A549 (cell line): ENCODE data around the gene SDHB. TPM values are rescaled to one million over a fixed set of nuclear protein-coding genes. Genes with fewer than 3 reads are reported as not detected.

Experiments
- ATAC-seq, 2 experiments: fragments of 200-7000 bp in 1 of 2; fragments of >200 bp in 1 of 2; cut with Nextera tagmentation in 1 of 2; cut with Tn5 transposase in 1 of 2; 3 replicates each; pipeline versions ENCODE4 v1.8.0 to v1.9.1; 2018 to 2020; ENCODE audit warnings: mild to moderate bottlenecking in 1 of 2, moderate library complexity in 1 of 2
- CTCF ChIA-PET: fragments of 300-600 bp; sonication (Branson Sonifier 250); formaldehyde crosslinking; extraction: SDS; loops from one replicate; lab custom pipeline; 2021; ENCODE audit warnings: antibody characterized with exemption, inconsistent platforms; lab: Yijun Ruan, JAX
- POLR2A ChIA-PET: fragments of 350-600 bp; formaldehyde crosslinking; extraction: SDS; loops from one replicate; lab custom pipeline; 2021; ENCODE audit warnings: antibody characterized with exemption, inconsistent platforms; lab: Yijun Ruan, JAX
- DNase-seq, 2 experiments: peaks; one replicate each; pipeline versions ENCODE4 v3.0.0 to v3.0.0-alpha.2; 2011 to 2016; ENCODE audit warnings: low read depth in 1 of 2, low spot score in 1 of 2
- FAIRE-seq: peaks from 2 replicates; lab custom pipeline; 2011; peaks lifted over from hg19 to GRCh38; lab: Jason Lieb, UNC
- H3K27ac ChIP-seq, 2 experiments: fragments of >200 bp; sonication (Bioruptor Twin); formaldehyde crosslinking; 3 replicates each; pipeline ENCODE4 v1.5.1; 2016 to 2017
- H3K4me1 ChIP-seq: fragments of >200 bp; sonication (Bioruptor Twin); formaldehyde crosslinking; 3 replicates; pipeline ENCODE4 v1.6.1; 2016
- H3K4me2 ChIP-seq: fragments of >200 bp; sonication (Bioruptor Twin); formaldehyde crosslinking; 3 replicates; pipeline ENCODE4 v1.6.1; 2016
- H3K4me3 ChIP-seq: fragments of >200 bp; sonication (Bioruptor Twin); formaldehyde crosslinking; 3 replicates; pipeline ENCODE4 v1.5.1; 2016
- H3K9me3 ChIP-seq: fragments of >200 bp; sonication (Bioruptor Twin); formaldehyde crosslinking; 3 replicates; pipeline ENCODE4 v1.6.1; 2016
- BHLHE40 ChIP-seq: IDR thresholded peaks from 2 replicates; pipeline ENCODE4 v1.6.1; 2012; ENCODE audit warnings: low read depth, low read length, inconsistent platforms
- CBX8 ChIP-seq: fragments of 200-600 bp; sonication (generic); IDR thresholded peaks from 2 replicates; pipeline ENCODE4 v1.6.1; 2016
- CHD2 ChIP-seq: fragments of 150-350 bp; IDR thresholded peaks from 2 replicates; pipeline ENCODE4 v1.6.1; 2014; ENCODE audit warnings: low read length; ENCODE audit not compliant: partially characterized antibody
- FOSB ChIP-seq: fragments of 250-450 bp; sonication (Bioruptor Pico); IDR thresholded peaks from 2 replicates; pipeline ENCODE4 v1.5.0; 2020; ENCODE audit warnings: mild to moderate bottlenecking, moderate library complexity
- FOSL2 ChIP-seq, 2 experiments: fragments of 450-650 bp in 1 of 2; fragments of >200 bp in 1 of 2; sonication (Bioruptor Twin) in 1 of 2; formaldehyde crosslinking; IDR thresholded peaks; 2 replicates each; pipeline versions ENCODE4 v1.5.0 to v1.6.1; 2016 to 2020; ENCODE audit warnings: mild to moderate bottlenecking in 1 of 2, moderate library complexity in 1 of 2
- FOXS1 ChIP-seq: fragments of 250-450 bp; sonication (Bioruptor Pico); IDR thresholded peaks from 2 replicates; pipeline ENCODE4 v1.5.0; 2020; ENCODE audit warnings: mild to moderate bottlenecking, moderate library complexity
- GATA3 ChIP-seq: IDR thresholded peaks from 2 replicates; pipeline ENCODE4 v1.6.1; 2012; ENCODE audit warnings: borderline replicate concordance
- HDAC2 ChIP-seq: fragments of 200-600 bp; sonication (generic); IDR thresholded peaks from 2 replicates; pipeline ENCODE4 v1.6.1; 2016
- JUN ChIP-seq, 2 experiments: fragments of >200 bp; sonication (Bioruptor Twin); formaldehyde crosslinking; IDR thresholded peaks; 2 replicates in 1 of 2; 3 replicates in 1 of 2; pipeline ENCODE4 v1.6.1; 2016 to 2017
- JUNB ChIP-seq: fragments of >200 bp; sonication (Bioruptor Twin); formaldehyde crosslinking; IDR thresholded peaks from 2 replicates; pipeline ENCODE4 v1.6.1; 2016
- KDM5A ChIP-seq: fragments of 200-600 bp; sonication (generic); IDR thresholded peaks from 2 replicates; pipeline ENCODE4 v1.6.1; 2016; ENCODE audit warnings: antibody characterized with exemption, mild to moderate bottlenecking
- MAFK ChIP-seq: fragments of 450-650 bp; IDR thresholded peaks from 2 replicates; pipeline ENCODE4 v1.6.1; 2014; ENCODE audit not compliant: partially characterized antibody
- PHF8 ChIP-seq: fragments of 200-600 bp; sonication (generic); IDR thresholded peaks from 2 replicates; pipeline ENCODE4 v1.6.1; 2016; ENCODE audit warnings: low read depth, mild to moderate bottlenecking, antibody characterized with exemption, moderate library complexity, borderline replicate concordance
- POLR2A ChIP-seq: IDR thresholded peaks from 2 replicates; pipeline ENCODE4 v1.6.1; 2012; ENCODE audit warnings: mild to moderate bottlenecking, low read length
- TFCP2L1 ChIP-seq: fragments of 250-450 bp; sonication (Bioruptor Pico); IDR thresholded peaks from 2 replicates; pipeline ENCODE4 v1.5.0; 2021; ENCODE audit warnings: mild to moderate bottlenecking
- ZC3H11A ChIP-seq: fragments of 450-650 bp; IDR thresholded peaks from 2 replicates; pipeline ENCODE4 v1.6.1; 2014; ENCODE audit warnings: antibody characterized with exemption, mild to moderate bottlenecking
- ZFP36 ChIP-seq: fragments of 450-650 bp; IDR thresholded peaks from 2 replicates; pipeline ENCODE4 v1.6.1; 2014; ENCODE audit warnings: borderline replicate concordance; ENCODE audit not compliant: partially characterized antibody
- WGBS: methylation state at CpG from one replicate; pipeline ENCODE4 v1.1.6; 2017; ENCODE audit errors: missing lambda C conversion rate; 5-methylcytosine and 5-hydroxymethylcytosine counted together
- polyA plus RNA-seq, 4 experiments: library from polyadenylated mRNA; depleted of rRNA in 3 of 4; stranded (reverse); fragments of >200 nt; fragmentation: RNase III in 1 of 4; extraction: RNeasy Plus Mini Kit Qiagen cat#74134 plus additional on column Dnase treatment in 1 of 4; gene quantifications; 2 replicates in 3 of 4; 3 replicates in 1 of 4; pipeline ENCODE4 v1.2.3, GENCODE V29; 2011 to 2017
- TF ChIP-seq, protein P1 (sequence below): IDR thresholded peaks from 2 replicates; pipeline ENCODE4 v1.6.1; 2012
- TF ChIP-seq, protein P2 (sequence below): fragments of 250-450 bp; sonication (Bioruptor Pico); IDR thresholded peaks from 2 replicates; pipeline ENCODE4 v1.5.0; 2021; ENCODE audit warnings: mild to moderate bottlenecking, moderate library complexity, borderline replicate concordance
- TF ChIP-seq, protein P3 (sequence below): fragments of 250-450 bp; sonication (Bioruptor Pico); IDR thresholded peaks from 2 replicates; pipeline ENCODE4 v1.5.0; 2020; ENCODE audit warnings: low read depth, mild to moderate bottlenecking, moderate library complexity

The SDHB gene
- polyA plus RNA-seq, 2 of the 4 experiments (the other 2 are of a cell fraction) = 114 to 262 TPM

DNA sequence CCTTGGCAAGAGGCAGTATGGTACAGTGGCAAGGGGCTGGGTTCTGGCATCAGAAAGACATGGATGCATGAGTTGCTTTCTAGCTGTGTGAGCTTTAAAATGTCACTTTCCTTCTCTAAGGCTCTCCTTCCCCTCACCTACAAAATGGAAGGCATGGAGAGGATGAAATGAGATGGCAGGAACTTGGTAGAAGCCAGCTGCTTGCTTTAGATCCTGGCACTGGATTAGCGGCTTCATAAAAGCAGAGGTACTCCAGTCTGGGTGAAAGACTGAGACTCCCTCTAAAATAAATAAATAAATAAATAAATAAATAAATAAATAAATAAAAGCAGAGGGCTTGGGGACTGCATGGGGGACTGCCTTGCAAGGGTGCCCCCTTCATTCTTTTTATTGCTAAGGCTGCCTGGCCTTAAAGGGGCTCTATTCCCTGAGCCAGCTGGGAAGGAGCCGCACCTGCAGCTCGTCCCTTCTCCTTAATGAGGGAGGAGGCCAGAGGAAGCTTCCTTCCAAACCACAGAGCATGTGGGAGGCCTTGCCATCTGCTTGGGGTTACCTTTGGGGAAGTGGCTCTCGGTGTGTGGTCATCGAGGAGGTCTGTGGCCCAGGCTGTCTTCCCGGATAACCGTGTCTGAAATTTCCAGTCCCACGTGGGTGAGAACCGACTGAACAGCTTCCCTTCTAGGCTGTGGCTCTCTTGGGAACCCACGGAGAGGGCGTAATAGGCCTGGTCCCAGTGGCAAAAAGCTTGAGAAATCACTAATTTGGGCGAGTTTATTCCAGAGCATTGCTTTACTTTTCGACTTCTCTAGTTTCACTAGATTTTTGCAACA lies 40.1 kb downstream of the SDHB start:
- H3K4me2 ChIP-seq = no peak overlapping the region
- ChIA-PET POLR2A (no interaction called here), CTCF (interaction anchor here (1.0 to 2.5 kb wide), 8 partner anchors 9 to 62 kb away, joined by 3 to 15 read pairs (median 4); no protein-coding TSS in a partner anchor)
- no peak overlapping the region for H3K27ac ChIP-seq
- 84% methylated on average over 13 of the region's 13 CpGs for WGBS
- H3K4me1 ChIP-seq = peaks cover 16% of the 10 kb centered on the region; the same call in 2 of the 3 replicates
- DNase-seq (no peak), ATAC-seq (no peak), FAIRE-seq (no peak)
- peak; percentile 81 for TF ChIP-seq ZC3H11A
- TF ChIP-seq JUNB = no peak
- H3K4me3 ChIP-seq = no peak overlapping the region
- no peaks in the 10 kb centered on the region for H3K9me3 ChIP-seq

DNA sequence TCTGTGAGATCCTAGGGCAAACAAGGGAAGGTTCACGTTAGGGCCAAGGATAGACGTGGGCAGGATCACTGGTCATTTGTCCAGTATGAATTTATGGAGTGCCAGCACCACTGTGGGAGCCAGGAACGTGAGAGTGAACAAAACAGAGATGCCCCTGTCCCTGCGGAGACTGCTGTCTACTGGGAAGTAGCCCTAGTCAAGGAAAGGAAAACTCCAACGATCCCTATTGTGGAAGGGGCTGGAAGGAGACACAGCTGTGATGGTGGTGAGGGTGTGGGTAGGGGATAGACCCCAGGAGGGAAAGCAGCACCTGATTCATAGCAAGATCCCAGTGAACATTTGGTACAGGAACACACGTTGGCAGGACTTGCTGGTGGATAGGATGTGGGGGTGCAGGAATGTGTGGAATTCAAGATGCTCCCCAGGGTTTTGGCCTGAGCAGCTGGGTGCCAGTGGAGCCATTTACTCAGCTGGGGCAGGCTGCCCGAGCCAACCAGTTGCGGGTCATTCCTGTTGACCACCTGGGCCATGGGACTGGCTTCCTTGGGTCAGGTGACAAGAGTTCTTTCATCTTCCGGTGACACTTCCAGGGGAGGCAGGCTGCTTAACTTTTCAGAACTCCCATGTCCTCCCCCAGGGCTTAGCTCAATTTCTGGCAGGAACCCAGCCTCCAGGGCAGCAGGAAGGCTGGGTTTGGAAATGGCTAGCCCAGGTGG lies 40.9 kb downstream of the SDHB start:
- 77% methylated on average over 9 of the region's 9 CpGs for WGBS
- Histone ChIP-seq H3K4me1 (peaks cover 16% of the 10 kb centered on the region; the same call in 2 of the 3 replicates), H3K4me3 (no peak overlapping the region), H3K27ac (no peak overlapping the region), H3K4me2 (no peak overlapping the region), H3K9me3 (no peaks in the 10 kb centered on the region)
- ATAC-seq (no peak), DNase-seq (no peak), FAIRE-seq (no peak)
- ChIA-PET CTCF (interaction anchor here (1.0 to 2.5 kb wide), 8 partner anchors 8 to 61 kb away, joined by 3 to 15 read pairs (median 4); no protein-coding TSS in a partner anchor), POLR2A (no interaction called here)
- no peak for TF ChIP-seq BHLHE40
- no peak for TF ChIP-seq GATA3
- no peak for TF ChIP-seq KDM5A
- no peak for TF ChIP-seq ZFP36
- TF ChIP-seq FOSL2 (IDR thresholded peaks at IDR 0.05) = no peak
- TF ChIP-seq FOSL2 (CRISPR knock-in tag; IDR thresholded peaks at IDR 0.05) = no peak
- TF ChIP-seq FOSB (CRISPR knock-in tag) = no peak
- no peak for TF ChIP-seq HDAC2
- TF ChIP-seq TFCP2L1 = no peak
- no peak for TF ChIP-seq CHD2

DNA sequence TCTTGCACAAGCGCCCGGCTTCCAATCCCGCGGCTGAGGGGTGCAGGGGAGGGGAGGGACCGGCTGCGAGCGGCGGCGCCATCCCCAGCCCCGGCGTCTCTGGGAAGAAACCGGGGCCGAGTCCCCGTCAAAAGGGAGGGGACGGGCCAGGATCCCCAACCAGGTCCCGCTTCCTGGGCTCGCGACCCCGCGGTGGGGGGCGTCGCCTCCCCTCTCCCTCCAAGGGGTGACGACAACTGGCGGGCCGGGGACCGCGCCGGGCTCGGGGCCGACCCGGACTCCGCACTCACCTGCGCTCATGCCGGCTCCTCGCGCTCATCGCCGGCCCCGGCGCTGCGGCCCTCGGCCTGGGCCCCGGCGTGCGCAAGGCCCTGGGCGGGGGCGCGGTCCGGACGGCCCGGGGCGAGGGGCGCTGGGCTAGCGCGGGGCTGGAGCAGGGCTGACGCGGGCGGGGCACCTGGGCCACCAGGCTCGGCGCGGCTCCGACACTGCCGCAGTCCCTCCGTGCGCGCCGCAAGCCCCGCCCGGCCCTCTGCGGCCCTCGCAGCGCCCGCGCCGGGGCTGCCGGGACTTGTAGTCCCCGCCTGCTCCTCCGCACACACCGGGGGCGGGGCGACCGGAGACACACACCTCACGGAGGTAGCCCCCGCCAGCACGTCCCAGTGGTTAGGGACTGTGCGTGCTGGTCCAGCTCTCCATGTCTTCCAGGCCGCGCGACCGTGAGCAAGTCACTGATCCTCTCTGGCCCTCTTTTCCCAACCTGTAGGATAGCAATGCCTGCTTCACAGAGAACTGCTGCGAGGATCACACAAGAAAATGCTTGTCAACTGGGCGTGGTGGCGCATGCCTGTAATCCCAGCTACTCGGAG lies 42.2 kb downstream of the SDHB start, which contains the start of gene ATP13A2:
Gene ATP13A2 (minus strand): TSS at position 490 of the 869 bp plus-strand sequence. CDS start 190 bp downstream, at position 300.
- H3K4me3 ChIP-seq = peak within 1 kb of the TSS; percentile 94
- CTCF ChIA-PET = interaction anchor here (1.5 kb wide), 1 partner anchor 9 kb away, joined by 3 read pairs; no protein-coding TSS in a partner anchor
- FAIRE-seq = no peak
- peak within 1 kb of the TSS; percentile 86 to 98 for H3K27ac ChIP-seq
- H3K4me2 ChIP-seq = peak within 1 kb of the TSS; percentile 94
- 27% methylated on average over 3 of the region's 94 CpGs for WGBS
- H3K4me1 ChIP-seq = peaks cover 16% of the 10 kb centered on the region; the same call in 2 of the 3 replicates
- TF ChIP-seq JUN (IDR thresholded peaks at IDR 0.05) = peak in 1 of 2 experiments; percentile 37; a peak in 1 of 5 replicates
- TF ChIP-seq, protein P1, sequence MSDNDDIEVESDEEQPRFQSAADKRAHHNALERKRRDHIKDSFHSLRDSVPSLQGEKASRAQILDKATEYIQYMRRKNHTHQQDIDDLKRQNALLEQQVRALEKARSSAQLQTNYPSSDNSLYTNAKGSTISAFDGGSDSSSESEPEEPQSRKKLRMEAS = peak; percentile 23; the same call in 1 of the 2 replicates
- peak; percentile 47 for TF ChIP-seq POLR2A
- TF ChIP-seq CBX8 = no peak
- TF ChIP-seq, all 56 proteins: peak for 3
- DNase-seq (peak; percentile 67 to 71), ATAC-seq (peak; percentile 95)
- H3K9me3 ChIP-seq = no peaks in the 10 kb centered on the region
- POLR2A ChIA-PET = interaction anchor here (0.7 kb wide), 1 partner anchor 429 kb away, joined by 3 read pairs; no protein-coding TSS in a partner anchor

DNA sequence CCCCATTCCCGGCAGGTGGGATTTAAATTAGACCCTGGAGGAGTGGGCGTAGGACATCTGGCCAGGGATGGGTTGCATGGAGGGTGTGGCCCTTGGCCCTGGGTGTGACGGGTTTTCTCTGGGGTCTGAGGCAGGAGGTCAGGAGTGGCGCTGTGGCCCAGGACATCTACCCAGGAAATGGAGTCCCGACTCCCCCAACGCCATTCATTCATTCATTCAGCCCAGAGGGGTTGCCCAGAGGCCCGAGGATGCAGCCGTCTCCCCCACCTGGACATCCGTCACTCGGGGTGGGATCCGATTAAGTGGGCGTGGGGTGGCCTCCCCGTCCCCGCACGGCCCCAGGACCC lies 42.8 kb downstream of the SDHB start:
- DNase-seq (no peak), ATAC-seq (peak; percentile 10 to 15; a peak in 3 of 6 replicates), FAIRE-seq (no peak)
- H3K4me1 ChIP-seq = peaks cover 16% of the 10 kb centered on the region; the same call in 2 of the 3 replicates
- peak overlapping the region; percentile 86 to 98 for H3K27ac ChIP-seq
- peak overlapping the region; percentile 94 for H3K4me3 ChIP-seq
- POLR2A ChIA-PET = no interaction called here
- H3K4me2 ChIP-seq = peak overlapping the region; percentile 94
- no peaks in the 10 kb centered on the region for H3K9me3 ChIP-seq
- CTCF ChIA-PET = interaction anchor here (1.2 kb wide), 2 partner anchors 12 to 47 kb away, joined by 4 read pairs; no protein-coding TSS in a partner anchor
- whole genome bisulfite sequencing = 3% methylated on average over 7 of the region's 15 CpGs
- TF ChIP-seq POLR2A (no peak), FOXS1 (no peak), MAFK (no peak), HDAC2 (no peak), PHF8 (no peak)
- TF ChIP-seq, protein P2, sequence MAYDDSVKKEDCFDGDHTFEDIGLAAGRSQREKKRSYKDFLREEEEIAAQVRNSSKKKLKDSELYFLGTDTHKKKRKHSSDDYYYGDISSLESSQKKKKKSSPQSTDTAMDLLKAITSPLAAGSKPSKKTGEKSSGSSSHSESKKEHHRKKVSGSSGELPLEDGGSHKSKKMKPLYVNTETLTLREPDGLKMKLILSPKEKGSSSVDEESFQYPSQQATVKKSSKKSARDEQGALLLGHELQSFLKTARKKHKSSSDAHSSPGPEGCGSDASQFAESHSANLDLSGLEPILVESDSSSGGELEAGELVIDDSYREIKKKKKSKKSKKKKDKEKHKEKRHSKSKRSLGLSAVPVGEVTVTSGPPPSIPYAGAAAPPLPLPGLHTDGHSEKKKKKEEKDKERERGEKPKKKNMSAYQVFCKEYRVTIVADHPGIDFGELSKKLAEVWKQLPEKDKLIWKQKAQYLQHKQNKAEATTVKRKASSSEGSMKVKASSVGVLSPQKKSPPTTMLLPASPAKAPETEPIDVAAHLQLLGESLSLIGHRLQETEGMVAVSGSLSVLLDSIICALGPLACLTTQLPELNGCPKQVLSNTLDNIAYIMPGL (CRISPR knock-in tag) = no peak
- TF ChIP-seq, protein P3, sequence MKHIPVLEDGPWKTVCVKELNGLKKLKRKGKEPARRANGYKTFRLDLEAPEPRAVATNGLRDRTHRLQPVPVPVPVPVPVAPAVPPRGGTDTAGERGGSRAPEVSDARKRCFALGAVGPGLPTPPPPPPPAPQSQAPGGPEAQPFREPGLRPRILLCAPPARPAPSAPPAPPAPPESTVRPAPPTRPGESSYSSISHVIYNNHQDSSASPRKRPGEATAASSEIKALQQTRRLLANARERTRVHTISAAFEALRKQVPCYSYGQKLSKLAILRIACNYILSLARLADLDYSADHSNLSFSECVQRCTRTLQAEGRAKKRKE (CRISPR knock-in tag) = no peak
